ENCODE results near the gene KIF1B.

The KIF1B gene

GRCh38 chr1:10286244-10286643, 75.9 kb downstream of the KIF1B start:
- Histone ChIP-seq H3K27me3 (no peaks in the 10 kb centered on the region), H3K4me3 (no peak overlapping the region), H3K27ac (peak overlapping the region; percentile 57 to 61), H3K9me3 (no peaks in the 10 kb centered on the region), H3K4me1 (peaks cover 0 to 37% (median 19%) of the 10 kb centered on the region in 4 donors), H3K36me3 (peaks cover 11 to 67% (median 48%) of the 10 kb centered on the region in 3 donors)
- intact Hi-C loops (cut with DNase I; ENCODE audit: low total_unique reads): loop anchor here (10.0 kb wide), 1 partner anchor 71 kb away; the partner anchor contains the start of gene KIF1B
- peak in 1 of 2 donors; percentile 31 for DNase-seq
- no peak for TF ChIP-seq CTCF (IDR thresholded peaks at IDR 0.05)

DNA sequence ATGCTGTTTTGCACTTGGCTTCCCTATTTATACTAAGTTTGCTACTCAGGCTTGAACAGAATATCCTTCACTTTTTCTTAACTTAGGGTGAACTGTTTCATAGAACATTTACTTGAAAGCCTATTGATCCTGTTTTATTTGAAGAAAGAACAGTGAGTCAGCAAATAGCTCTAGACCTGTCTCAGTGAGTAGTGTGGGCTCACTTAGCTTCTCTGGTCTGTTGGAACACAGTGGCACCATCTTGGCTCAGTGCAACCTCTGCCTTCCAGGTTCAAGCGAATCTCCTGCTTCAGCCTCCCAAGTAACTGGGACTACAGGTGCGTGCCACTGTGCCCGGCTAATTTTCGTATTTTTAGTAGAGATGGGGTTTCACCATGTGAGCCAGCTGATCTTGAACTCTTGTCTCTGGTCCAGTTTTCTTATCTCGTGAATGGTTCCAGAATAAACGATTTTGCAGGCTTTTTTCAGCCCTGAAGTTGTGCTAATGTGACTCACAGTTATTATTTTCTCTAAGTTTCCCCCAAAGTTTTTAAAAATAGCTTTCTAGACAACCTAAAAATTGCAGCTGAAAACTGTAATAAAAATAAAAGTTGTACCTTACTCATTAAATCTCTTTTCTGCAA, 76.8 kb downstream of the KIF1B start:
- TF ChIP-seq CTCF (IDR thresholded peaks at IDR 0.05): no peak
- DNase-seq: no peak
- Histone ChIP-seq H3K4me3 (no peak overlapping the region), H3K27ac (peak overlapping the region; percentile 57 to 61), H3K27me3 (no peaks in the 10 kb centered on the region), H3K4me1 (peaks cover 0 to 37% (median 19%) of the 10 kb centered on the region in 4 donors), H3K9me3 (no peaks in the 10 kb centered on the region), H3K36me3 (peaks cover 14 to 69% (median 54%) of the 10 kb centered on the region in 3 donors)
- intact Hi-C loops (cut with DNase I; ENCODE audit: low total_unique reads): loop anchor here (10.0 kb wide), 1 partner anchor 72 kb away; the partner anchor contains the start of gene KIF1B

- Histone ChIP-seq H3K4me3 (no peak overlapping the region), H3K27me3 (no peaks in the 10 kb centered on the region), H3K9me3 (no peaks in the 10 kb centered on the region), H3K27ac (peak overlapping the region in 1 of 2 donors; percentile 57), H3K4me1 (peaks cover 0 to 37% (median 19%) of the 10 kb centered on the region in 4 donors), H3K36me3 (peaks cover 23 to 69% (median 52%) of the 10 kb centered on the region in 3 donors)
- TF ChIP-seq CTCF (IDR thresholded peaks at IDR 0.05): no peak
- DNase-seq: no peak
- intact Hi-C loops (cut with DNase I; ENCODE audit: low total_unique reads): loop anchor here (10.0 kb wide), 1 partner anchor 73 kb away; the partner anchor contains the start of gene KIF1B
Measured at GRCh38 chr1:10288029-10288615, 77.8 kb downstream of the KIF1B start.

DNA sequence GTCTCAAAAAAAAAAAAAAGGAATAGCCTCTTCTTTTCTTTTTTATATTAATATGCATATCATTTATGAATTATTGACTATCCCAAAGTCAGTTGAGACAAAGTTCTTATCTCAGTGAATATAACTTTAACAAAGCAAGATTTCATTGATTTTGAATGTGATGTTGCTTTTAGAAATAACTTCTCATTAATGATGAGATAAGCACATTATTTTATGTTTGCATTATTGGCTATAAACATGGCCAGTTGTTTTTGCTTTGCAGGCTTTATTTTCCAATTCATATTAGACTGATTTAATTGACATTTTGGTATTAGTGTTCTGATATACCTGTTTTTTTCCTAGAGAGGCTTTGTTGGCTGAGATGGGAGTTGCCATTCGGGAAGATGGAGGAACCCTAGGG, 81.3 kb downstream of the KIF1B start:
- Histone ChIP-seq H3K4me1 (peaks cover 0 to 24% (median 15%) of the 10 kb centered on the region in 4 donors), H3K36me3 (peaks cover 48 to 78% (median 49%) of the 10 kb centered on the region in 3 donors), H3K9me3 (no peaks in the 10 kb centered on the region), H3K4me3 (no peak overlapping the region), H3K27ac (no peak overlapping the region), H3K27me3 (no peaks in the 10 kb centered on the region)
- no peak for TF ChIP-seq CTCF (IDR thresholded peaks at IDR 0.05)
- intact Hi-C loops (cut with DNase I; ENCODE audit: low total_unique reads): no loop called here
- no peak for DNase-seq

GRCh38 chr1:10292188-10292587, 81.8 kb downstream of the KIF1B start:
- Histone ChIP-seq H3K27me3 (no peaks in the 10 kb centered on the region), H3K4me3 (no peak overlapping the region), H3K9me3 (no peaks in the 10 kb centered on the region), H3K4me1 (peaks cover 0 to 19% (median 11%) of the 10 kb centered on the region in 4 donors), H3K36me3 (peaks cover 53 to 78% (median 53%) of the 10 kb centered on the region in 3 donors), H3K27ac (no peak overlapping the region)
- intact Hi-C loops (cut with DNase I; ENCODE audit: low total_unique reads): no loop called here
- DNase-seq: no peak
- no peak for TF ChIP-seq CTCF (IDR thresholded peaks at IDR 0.05)
